ENCODE data around the gene TNS3.

DNA sequence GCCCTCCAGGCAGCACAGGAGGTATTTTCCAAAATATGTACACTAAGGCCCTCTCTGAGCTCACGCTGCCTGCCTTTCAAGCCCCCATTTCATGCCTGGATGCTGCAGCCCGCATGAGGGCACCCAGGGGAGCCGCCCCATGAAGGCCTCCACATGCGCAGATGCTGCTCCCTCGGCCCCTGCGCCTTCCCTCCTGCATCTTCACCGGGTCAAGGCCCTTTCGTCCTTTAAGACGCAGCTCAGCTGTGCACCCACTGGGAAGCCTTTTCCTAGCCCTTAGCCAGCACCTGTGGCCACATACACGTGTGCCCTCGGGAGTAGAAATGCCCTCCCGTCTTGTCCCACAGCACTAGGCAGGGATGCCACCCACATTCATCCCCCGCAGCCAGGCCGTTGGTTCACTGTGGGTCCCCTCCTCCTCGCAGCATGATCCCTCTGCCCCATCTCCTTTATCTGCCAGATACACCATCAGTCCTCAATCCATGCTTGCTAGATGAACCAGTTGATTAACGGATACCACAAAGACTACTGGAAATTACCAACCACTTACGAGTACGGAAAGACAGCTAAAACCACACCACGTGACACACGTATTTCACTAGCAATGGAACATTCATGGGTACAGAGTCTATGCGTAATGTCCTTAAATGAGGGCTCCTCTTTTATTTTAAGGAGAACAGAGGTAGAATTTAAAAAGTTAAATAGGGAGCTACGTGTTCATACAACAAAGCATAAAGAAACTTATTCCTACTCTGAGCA lies 278.0 kb downstream of the TNS3 start:
- TF ChIP-seq, protein P1, sequence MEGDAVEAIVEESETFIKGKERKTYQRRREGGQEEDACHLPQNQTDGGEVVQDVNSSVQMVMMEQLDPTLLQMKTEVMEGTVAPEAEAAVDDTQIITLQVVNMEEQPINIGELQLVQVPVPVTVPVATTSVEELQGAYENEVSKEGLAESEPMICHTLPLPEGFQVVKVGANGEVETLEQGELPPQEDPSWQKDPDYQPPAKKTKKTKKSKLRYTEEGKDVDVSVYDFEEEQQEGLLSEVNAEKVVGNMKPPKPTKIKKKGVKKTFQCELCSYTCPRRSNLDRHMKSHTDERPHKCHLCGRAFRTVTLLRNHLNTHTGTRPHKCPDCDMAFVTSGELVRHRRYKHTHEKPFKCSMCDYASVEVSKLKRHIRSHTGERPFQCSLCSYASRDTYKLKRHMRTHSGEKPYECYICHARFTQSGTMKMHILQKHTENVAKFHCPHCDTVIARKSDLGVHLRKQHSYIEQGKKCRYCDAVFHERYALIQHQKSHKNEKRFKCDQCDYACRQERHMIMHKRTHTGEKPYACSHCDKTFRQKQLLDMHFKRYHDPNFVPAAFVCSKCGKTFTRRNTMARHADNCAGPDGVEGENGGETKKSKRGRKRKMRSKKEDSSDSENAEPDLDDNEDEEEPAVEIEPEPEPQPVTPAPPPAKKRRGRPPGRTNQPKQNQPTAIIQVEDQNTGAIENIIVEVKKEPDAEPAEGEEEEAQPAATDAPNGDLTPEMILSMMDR (CRISPR knock-in tag; IDR thresholded peaks at IDR 0.05): no peak
- TF ChIP-seq NFYB (CRISPR knock-in tag; IDR thresholded peaks at IDR 0.05): no peak
- TF ChIP-seq, protein P2, sequence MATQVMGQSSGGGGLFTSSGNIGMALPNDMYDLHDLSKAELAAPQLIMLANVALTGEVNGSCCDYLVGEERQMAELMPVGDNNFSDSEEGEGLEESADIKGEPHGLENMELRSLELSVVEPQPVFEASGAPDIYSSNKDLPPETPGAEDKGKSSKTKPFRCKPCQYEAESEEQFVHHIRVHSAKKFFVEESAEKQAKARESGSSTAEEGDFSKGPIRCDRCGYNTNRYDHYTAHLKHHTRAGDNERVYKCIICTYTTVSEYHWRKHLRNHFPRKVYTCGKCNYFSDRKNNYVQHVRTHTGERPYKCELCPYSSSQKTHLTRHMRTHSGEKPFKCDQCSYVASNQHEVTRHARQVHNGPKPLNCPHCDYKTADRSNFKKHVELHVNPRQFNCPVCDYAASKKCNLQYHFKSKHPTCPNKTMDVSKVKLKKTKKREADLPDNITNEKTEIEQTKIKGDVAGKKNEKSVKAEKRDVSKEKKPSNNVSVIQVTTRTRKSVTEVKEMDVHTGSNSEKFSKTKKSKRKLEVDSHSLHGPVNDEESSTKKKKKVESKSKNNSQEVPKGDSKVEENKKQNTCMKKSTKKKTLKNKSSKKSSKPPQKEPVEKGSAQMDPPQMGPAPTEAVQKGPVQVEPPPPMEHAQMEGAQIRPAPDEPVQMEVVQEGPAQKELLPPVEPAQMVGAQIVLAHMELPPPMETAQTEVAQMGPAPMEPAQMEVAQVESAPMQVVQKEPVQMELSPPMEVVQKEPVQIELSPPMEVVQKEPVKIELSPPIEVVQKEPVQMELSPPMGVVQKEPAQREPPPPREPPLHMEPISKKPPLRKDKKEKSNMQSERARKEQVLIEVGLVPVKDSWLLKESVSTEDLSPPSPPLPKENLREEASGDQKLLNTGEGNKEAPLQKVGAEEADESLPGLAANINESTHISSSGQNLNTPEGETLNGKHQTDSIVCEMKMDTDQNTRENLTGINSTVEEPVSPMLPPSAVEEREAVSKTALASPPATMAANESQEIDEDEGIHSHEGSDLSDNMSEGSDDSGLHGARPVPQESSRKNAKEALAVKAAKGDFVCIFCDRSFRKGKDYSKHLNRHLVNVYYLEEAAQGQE (IDR thresholded peaks at IDR 0.05; ENCODE audit: borderline replicate concordance in 1 of 2, low read depth in 1 of 2, low read length in 2 of 2): no peak
- TF ChIP-seq, protein P3, sequence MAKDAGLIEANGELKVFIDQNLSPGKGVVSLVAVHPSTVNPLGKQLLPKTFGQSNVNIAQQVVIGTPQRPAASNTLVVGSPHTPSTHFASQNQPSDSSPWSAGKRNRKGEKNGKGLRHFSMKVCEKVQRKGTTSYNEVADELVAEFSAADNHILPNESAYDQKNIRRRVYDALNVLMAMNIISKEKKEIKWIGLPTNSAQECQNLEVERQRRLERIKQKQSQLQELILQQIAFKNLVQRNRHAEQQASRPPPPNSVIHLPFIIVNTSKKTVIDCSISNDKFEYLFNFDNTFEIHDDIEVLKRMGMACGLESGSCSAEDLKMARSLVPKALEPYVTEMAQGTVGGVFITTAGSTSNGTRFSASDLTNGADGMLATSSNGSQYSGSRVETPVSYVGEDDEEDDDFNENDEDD (CRISPR knock-in tag; IDR thresholded peaks at IDR 0.05; ENCODE audit: borderline replicate concordance): no peak
- TF ChIP-seq ZMYM2 (CRISPR knock-in tag; IDR thresholded peaks at IDR 0.05): no peak
- TF ChIP-seq ZNF710 (CRISPR knock-in tag; IDR thresholded peaks at IDR 0.05; ENCODE audit: borderline replicate concordance): no peak
- TF ChIP-seq ZBTB21 (CRISPR knock-in tag; IDR thresholded peaks at IDR 0.05): no peak
- TF ChIP-seq ZNF280B (CRISPR knock-in tag; IDR thresholded peaks at IDR 0.05; ENCODE audit: borderline replicate concordance): no peak
- TF ChIP-seq, protein P4, sequence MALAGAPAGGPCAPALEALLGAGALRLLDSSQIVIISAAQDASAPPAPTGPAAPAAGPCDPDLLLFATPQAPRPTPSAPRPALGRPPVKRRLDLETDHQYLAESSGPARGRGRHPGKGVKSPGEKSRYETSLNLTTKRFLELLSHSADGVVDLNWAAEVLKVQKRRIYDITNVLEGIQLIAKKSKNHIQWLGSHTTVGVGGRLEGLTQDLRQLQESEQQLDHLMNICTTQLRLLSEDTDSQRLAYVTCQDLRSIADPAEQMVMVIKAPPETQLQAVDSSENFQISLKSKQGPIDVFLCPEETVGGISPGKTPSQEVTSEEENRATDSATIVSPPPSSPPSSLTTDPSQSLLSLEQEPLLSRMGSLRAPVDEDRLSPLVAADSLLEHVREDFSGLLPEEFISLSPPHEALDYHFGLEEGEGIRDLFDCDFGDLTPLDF (CRISPR knock-in tag; IDR thresholded peaks at IDR 0.05): no peak
- no peak for TF ChIP-seq ZFP36L1 (CRISPR knock-in tag; IDR thresholded peaks at IDR 0.05)

Measured in HepG2 (cell line).